GM12892 (cell line): Measurements from ENCODE around the gene C1GALT1C1.

Experiments
- POLR2A ChIP-seq: IDR thresholded peaks from 2 replicates; pipeline ENCODE4 v1.6.1; 2011; ENCODE audit warnings: low read depth, low read length, control low read depth
- POLR2AphosphoS5 ChIP-seq: IDR thresholded peaks from 2 replicates; pipeline ENCODE4 v1.6.1; 2011; ENCODE audit warnings: low read depth, low read length, control low read depth

DNA sequence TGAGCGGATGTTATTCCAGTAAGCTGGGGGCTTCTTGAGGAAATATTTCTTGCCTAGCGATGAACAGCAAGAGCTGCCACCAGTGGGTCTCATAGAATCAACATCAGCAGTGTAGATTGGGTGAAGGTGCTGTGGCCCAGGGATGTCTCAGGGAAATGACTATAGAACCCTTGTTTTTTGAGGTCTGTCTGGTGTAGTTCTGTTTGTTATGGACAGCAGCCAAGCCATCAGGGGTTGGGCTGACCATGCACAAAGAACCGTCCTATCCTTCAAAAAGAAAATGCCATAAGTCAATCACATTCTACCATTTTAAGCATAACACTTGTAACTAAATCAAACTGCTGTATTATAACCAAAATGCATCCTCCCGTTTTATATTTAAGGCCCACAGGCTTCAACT lies 17.3 kb upstream of the C1GALT1C1 start:
- TF ChIP-seq POLR2AphosphoS5 (no peak), POLR2A (no peak)
